KMS-11 (cell line): ENCODE measurements around the gene RORC.

Experiments
- H2AFZ ChIP-seq: fragments of 200-600 bp; sonication (generic); 2 replicates; pipeline ENCODE4 v1.6.1; 2016; ENCODE audit warnings: antibody characterized with exemption, mixed run types, low read depth
- H3K27ac ChIP-seq: fragments of 200-600 bp; sonication (generic); 2 replicates; pipeline ENCODE4 v1.6.1; 2016; ENCODE audit warnings: mild to moderate bottlenecking, mixed run types
- H3K27me3 ChIP-seq: fragments of 200-600 bp; sonication (generic); 2 replicates; pipeline ENCODE4 v1.6.1; 2017; ENCODE audit warnings: mild to moderate bottlenecking, low read depth, mixed run types, moderate library complexity; ENCODE audit not compliant: insufficient read depth
- H3K36me3 ChIP-seq: fragments of 200-600 bp; sonication (generic); 2 replicates; pipeline ENCODE4 v1.6.1; 2017; ENCODE audit warnings: mild to moderate bottlenecking, mixed run types; ENCODE audit not compliant: insufficient read depth
- H3K4me1 ChIP-seq: fragments of 200-600 bp; sonication (generic); 2 replicates; pipeline ENCODE4 v1.6.1; 2016; ENCODE audit warnings: mild to moderate bottlenecking, low read depth, mixed run types; ENCODE audit not compliant: poor library complexity, severe bottlenecking
- H3K4me2 ChIP-seq: fragments of 200-600 bp; sonication (generic); 2 replicates; pipeline ENCODE4 v1.7.0; 2016; ENCODE audit warnings: mild to moderate bottlenecking, mixed run types
- H3K4me3 ChIP-seq: fragments of 200-600 bp; sonication (generic); IDR thresholded peaks from 2 replicates; pipeline ENCODE4 v1.6.1; 2017; ENCODE audit warnings: low read depth, low read length, mixed read lengths; ENCODE audit not compliant: insufficient read depth
- H3K79me2 ChIP-seq: fragments of 200-600 bp; sonication (generic); 2 replicates; pipeline ENCODE4 v1.6.1; 2016; ENCODE audit warnings: low read depth, mixed run types; ENCODE audit not compliant: insufficient read depth
- H3K9ac ChIP-seq: fragments of 200-600 bp; sonication (generic); 2 replicates; pipeline ENCODE4 v1.6.1; 2016; ENCODE audit warnings: mild to moderate bottlenecking, mixed run types
- H4K20me1 ChIP-seq: fragments of 200-600 bp; sonication (generic); 2 replicates; pipeline ENCODE4 v1.6.1; 2016; ENCODE audit warnings: mild to moderate bottlenecking, mixed run types; ENCODE audit not compliant: insufficient read depth
- CTCF ChIP-seq: fragments of 200-600 bp; sonication (generic); conservative IDR thresholded peaks from 2 replicates; pipeline ENCODE4 v1.6.1; 2017; ENCODE audit warnings: low read depth, mild to moderate bottlenecking, antibody characterized with exemption, low read length, moderate library complexity, mixed read lengths

The RORC gene

GRCh38 chr1:151829352-151830046 is 2.1 kb downstream of the RORC start:
- TF ChIP-seq CTCF: no peak
- Histone ChIP-seq H3K4me1 (peaks cover 26% of the 10 kb centered on the region), H3K4me3 (no peak overlapping the region), H3K27ac (no peak overlapping the region), H3K9ac (no peak overlapping the region), H3K27me3 (no peaks in the 10 kb centered on the region; the same call in 1 of the 2 replicates), H3K36me3 (no peaks in the 10 kb centered on the region), H4K20me1 (no peaks in the 10 kb centered on the region), H2AFZ (no peak overlapping the region), H3K4me2 (no peak overlapping the region), H3K79me2 (no peaks in the 10 kb centered on the region)

GRCh38 chr1:151828921-151829320 is 2.7 kb downstream of the RORC start:
- Histone ChIP-seq H2AFZ (no peak overlapping the region), H3K36me3 (no peaks in the 10 kb centered on the region), H3K4me3 (no peak overlapping the region), H4K20me1 (no peaks in the 10 kb centered on the region), H3K79me2 (no peaks in the 10 kb centered on the region), H3K27ac (no peak overlapping the region), H3K4me2 (no peak overlapping the region), H3K27me3 (no peaks in the 10 kb centered on the region; the same call in 1 of the 2 replicates), H3K9ac (no peak overlapping the region), H3K4me1 (peaks cover 20% of the 10 kb centered on the region)
- no peak for TF ChIP-seq CTCF

GRCh38 chr1:151827853-151828252 is 3.7 kb downstream of the RORC start:
- Histone ChIP-seq H3K79me2 (no peaks in the 10 kb centered on the region), H3K4me3 (no peak overlapping the region), H3K27ac (no peak overlapping the region), H2AFZ (no peak overlapping the region), H3K4me2 (no peak overlapping the region), H4K20me1 (no peaks in the 10 kb centered on the region), H3K4me1 (peaks cover 14% of the 10 kb centered on the region), H3K9ac (no peak overlapping the region), H3K36me3 (no peaks in the 10 kb centered on the region), H3K27me3 (no peaks in the 10 kb centered on the region; the same call in 1 of the 2 replicates)
- TF ChIP-seq CTCF: no peak

- no peaks in the 10 kb centered on the region for H3K79me2 ChIP-seq
- H4K20me1 ChIP-seq: no peaks in the 10 kb centered on the region
- H2AFZ ChIP-seq: no peak overlapping the region
- no peaks in the 10 kb centered on the region for H3K36me3 ChIP-seq
- H3K4me2 ChIP-seq: no peak overlapping the region
- peaks cover 12% of the 10 kb centered on the region for H3K4me1 ChIP-seq
- no peak overlapping the region for H3K27ac ChIP-seq
- TF ChIP-seq CTCF: no peak
- no peaks in the 10 kb centered on the region; the same call in 1 of the 2 replicates for H3K27me3 ChIP-seq
- no peak overlapping the region for H3K9ac ChIP-seq
- no peak overlapping the region for H3K4me3 ChIP-seq
Measured at GRCh38 chr1:151825751-151826660, 5.6 kb downstream of the RORC start.
